GM12801 (cell line): ENCODE data around the gene PROX2.

Experiments used
- TF ChIP-seq, protein P1 (sequence below): IDR thresholded peaks from one replicate; pipeline ENCODE4 v1.5.1; 2011; ENCODE audit warnings: control low read depth; ENCODE audit not compliant: insufficient read length; ENCODE audit errors: extremely low read depth

PROX2 gene

GRCh38 chr14:74838166-74838565 is 37.8 kb downstream of the PROX2 start:
- TF ChIP-seq, protein P1, sequence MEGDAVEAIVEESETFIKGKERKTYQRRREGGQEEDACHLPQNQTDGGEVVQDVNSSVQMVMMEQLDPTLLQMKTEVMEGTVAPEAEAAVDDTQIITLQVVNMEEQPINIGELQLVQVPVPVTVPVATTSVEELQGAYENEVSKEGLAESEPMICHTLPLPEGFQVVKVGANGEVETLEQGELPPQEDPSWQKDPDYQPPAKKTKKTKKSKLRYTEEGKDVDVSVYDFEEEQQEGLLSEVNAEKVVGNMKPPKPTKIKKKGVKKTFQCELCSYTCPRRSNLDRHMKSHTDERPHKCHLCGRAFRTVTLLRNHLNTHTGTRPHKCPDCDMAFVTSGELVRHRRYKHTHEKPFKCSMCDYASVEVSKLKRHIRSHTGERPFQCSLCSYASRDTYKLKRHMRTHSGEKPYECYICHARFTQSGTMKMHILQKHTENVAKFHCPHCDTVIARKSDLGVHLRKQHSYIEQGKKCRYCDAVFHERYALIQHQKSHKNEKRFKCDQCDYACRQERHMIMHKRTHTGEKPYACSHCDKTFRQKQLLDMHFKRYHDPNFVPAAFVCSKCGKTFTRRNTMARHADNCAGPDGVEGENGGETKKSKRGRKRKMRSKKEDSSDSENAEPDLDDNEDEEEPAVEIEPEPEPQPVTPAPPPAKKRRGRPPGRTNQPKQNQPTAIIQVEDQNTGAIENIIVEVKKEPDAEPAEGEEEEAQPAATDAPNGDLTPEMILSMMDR: no peak

DNA sequence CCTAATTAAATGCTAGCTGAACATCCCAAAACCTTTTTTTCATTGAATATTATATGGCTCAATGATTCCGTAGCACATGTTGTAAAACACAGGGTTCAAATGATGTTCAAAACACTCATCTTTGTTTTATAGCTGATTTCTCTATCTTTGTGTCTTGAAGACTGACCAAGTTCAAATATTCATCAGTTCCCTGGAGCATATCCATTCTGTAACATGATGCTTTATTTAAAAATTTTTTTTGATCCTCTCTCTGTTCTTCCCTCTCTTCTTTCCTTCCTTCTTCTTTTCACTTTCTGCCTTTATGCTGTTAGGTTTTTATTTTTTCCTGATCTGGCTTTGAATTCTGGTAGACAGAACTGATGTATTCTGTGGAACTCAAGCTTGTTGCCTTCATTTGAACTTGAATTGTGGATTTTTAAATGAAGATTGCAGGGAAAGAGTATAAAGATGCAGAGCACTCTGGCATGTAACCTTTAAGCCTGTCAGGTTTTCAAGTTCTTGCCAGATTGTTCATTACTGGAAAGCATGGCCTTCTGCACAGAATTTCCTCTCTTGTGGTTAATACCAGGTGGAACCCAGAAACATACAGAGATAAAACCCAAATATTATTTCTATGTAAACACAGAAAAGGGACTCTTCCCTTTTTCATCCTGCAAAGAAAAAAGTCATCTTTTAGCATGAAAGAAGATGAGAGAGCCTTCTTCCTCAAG is 39.5 kb downstream of the PROX2 start:
- TF ChIP-seq, protein P1: no peak

DNA sequence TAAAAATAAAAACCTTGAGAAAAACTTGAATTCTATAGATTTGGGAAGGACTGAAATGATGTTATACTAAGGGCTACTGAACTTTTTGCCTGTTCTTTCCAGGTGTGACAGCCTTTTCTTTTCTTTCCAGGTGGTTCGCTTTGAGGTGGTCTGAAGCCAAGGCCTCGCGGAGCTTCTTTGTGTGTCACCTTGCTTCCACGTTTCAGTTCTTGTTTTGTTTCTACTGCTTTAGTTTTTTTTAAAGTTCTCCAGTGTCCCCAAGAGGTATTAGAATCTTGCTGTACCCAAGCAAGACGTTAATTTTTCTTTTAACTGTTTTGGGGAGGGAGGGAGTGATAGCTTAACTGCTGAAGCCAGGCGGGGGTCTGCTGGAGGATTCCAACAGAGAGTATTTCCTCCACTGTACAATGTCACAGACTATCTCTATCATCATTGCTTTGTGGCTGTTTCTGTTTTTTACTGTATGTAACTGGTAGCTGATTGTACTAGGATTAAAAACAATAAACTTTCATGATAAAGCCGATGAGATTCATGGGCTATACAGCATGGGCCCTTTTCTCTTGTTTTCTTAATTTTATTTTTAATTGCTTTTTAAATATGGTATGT is 40.2 kb downstream of the PROX2 start:
- TF ChIP-seq, protein P1: no peak

- TF ChIP-seq, protein P1: no peak
Measured at GRCh38 chr14:74834692-74835392, 41.1 kb downstream of the PROX2 start.

- TF ChIP-seq, protein P1: no peak
Measured at GRCh38 chr14:74832849-74833248, 43.1 kb downstream of the PROX2 start.

DNA sequence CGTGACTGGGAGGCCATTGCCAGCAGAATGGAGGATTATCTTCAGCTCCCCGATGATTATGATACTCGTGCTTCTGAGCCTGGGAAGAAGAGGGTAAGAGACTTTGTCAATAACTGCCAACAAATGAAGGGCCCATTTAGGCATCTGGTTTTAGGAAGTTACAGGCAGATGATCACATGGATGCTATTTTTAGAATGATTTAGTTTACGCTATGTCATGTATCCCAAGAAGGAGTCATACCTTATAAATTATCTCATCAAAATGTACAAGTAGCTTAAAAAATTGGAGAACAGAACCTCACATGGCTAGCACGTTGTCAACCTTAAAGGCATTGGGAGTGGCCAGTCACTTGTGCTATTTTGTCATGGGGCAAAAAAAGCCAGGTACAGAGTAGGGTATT is 46.7 kb downstream of the PROX2 start:
- TF ChIP-seq, protein P1: no peak

DNA sequence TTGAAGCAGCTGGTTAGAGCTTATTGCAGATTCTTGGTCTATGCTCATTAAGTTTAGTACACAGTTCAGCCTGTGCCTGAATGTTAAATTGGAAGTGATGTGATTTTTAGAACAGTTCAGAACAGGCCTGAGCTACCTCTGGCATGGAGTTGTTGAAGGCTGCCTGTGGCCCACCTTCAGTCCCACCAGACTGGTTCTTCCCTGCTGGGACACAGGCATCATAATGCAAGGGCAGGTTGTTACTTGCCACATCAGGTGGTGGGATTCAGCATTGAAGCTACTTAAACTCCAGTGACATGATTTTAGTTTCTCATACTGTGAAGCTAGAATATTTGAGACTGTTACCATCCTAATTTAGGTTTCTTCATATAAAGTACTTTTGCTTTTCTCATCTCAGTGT is 49.4 kb downstream of the PROX2 start:
- TF ChIP-seq, protein P1: no peak
